Activated CD4-positive, alpha-beta T cell treated with anti-CD3 and anti-CD28 coated beads, Interleukin-2, amount 10 ng/mL, durations not matched to agents 24 days and 14 days (primary cell): ENCODE measurements around the gene SYNGAP1. TPM values are rescaled to one million over a fixed set of nuclear protein-coding genes. Genes with fewer than 3 reads are reported as not detected.
A peak's percentile ranks its signal among the peaks of the same experiment; 100 is the strongest.

Experiments used
- DNase-seq: peaks from one replicate; pipeline ENCODE4 v3.0.0; 2022
- H3K27ac Mint-ChIP-seq: one replicate; pipeline ENCODE4 v1.8.0; 2022; ENCODE audit warnings: mild to moderate bottlenecking, mixed read lengths
- H3K27me3 Mint-ChIP-seq: one replicate; pipeline ENCODE4 v1.8.0; 2022; ENCODE audit warnings: mixed read lengths
- H3K36me3 Mint-ChIP-seq: one replicate; pipeline ENCODE4 v1.8.0; 2022; ENCODE audit warnings: low read depth, mild to moderate bottlenecking, mixed read lengths
- H3K4me1 Mint-ChIP-seq: one replicate; pipeline ENCODE4 v1.8.0; 2021; ENCODE audit warnings: mixed read lengths
- H3K4me3 Mint-ChIP-seq: one replicate; pipeline ENCODE4 v1.8.0; 2022; ENCODE audit warnings: mild to moderate bottlenecking, moderate library complexity, mixed read lengths
- H3K9me3 Mint-ChIP-seq: one replicate; pipeline ENCODE4 v1.8.0; 2021; ENCODE audit warnings: mixed read lengths
- intact Hi-C: fragments of 100-400 bp; cut with micrococcal nuclease; formaldehyde crosslinking; loops from one replicate; pipeline ENCODE4 v1.15.1; 2023
- total RNA-seq: library from RNA; stranded (reverse); gene quantifications from 2 replicates; pipeline ENCODE4 v1.2.3, GENCODE V29; 2022

Gene SYNGAP1
- total RNA-seq, 1 donor from 2014 or later = 41.5 TPM

GRCh38 chr6:33443025-33443424 lies 23.2 kb downstream of the SYNGAP1 start:
- peaks cover 61% of the 10 kb centered on the region for H3K36me3 Mint-ChIP-seq
- H3K27me3 Mint-ChIP-seq = no peaks in the 10 kb centered on the region
- intact Hi-C loops = no loop called here
- H3K27ac Mint-ChIP-seq = no peak overlapping the region
- H3K4me3 Mint-ChIP-seq = no peak overlapping the region
- DNase-seq = no peak
- no peaks in the 10 kb centered on the region for H3K9me3 Mint-ChIP-seq
- H3K4me1 Mint-ChIP-seq = peaks cover 5% of the 10 kb centered on the region

- no peak overlapping the region for H3K4me3 Mint-ChIP-seq
- H3K27ac Mint-ChIP-seq = no peak overlapping the region
- peaks cover 7% of the 10 kb centered on the region for H3K4me1 Mint-ChIP-seq
- no peak for DNase-seq
- intact Hi-C loops = no loop called here
- H3K36me3 Mint-ChIP-seq = peaks cover 60% of the 10 kb centered on the region
- H3K27me3 Mint-ChIP-seq = no peaks in the 10 kb centered on the region
- no peaks in the 10 kb centered on the region for H3K9me3 Mint-ChIP-seq
Measured at GRCh38 chr6:33443619-33444504, 24.0 kb downstream of the SYNGAP1 start.

GRCh38 chr6:33445119-33445603 lies 25.3 kb downstream of the SYNGAP1 start:
- no peak overlapping the region for H3K27ac Mint-ChIP-seq
- intact Hi-C loops = no loop called here
- H3K4me1 Mint-ChIP-seq = peaks cover 6% of the 10 kb centered on the region
- peaks cover 60% of the 10 kb centered on the region for H3K36me3 Mint-ChIP-seq
- no peak for DNase-seq
- no peaks in the 10 kb centered on the region for H3K9me3 Mint-ChIP-seq
- no peaks in the 10 kb centered on the region for H3K27me3 Mint-ChIP-seq
- H3K4me3 Mint-ChIP-seq = no peak overlapping the region

GRCh38 chr6:33446356-33446755 lies 26.5 kb downstream of the SYNGAP1 start:
- Mint-ChIP-seq H3K4me3 (no peak overlapping the region), H3K27ac (peak overlapping the region; percentile 39), H3K36me3 (peaks cover 58% of the 10 kb centered on the region)

GRCh38 chr6:33450434-33450833 lies 30.6 kb downstream of the SYNGAP1 start:
- peaks cover 45% of the 10 kb centered on the region for H3K36me3 Mint-ChIP-seq
- peaks cover 24% of the 10 kb centered on the region for H3K4me1 Mint-ChIP-seq
- H3K4me3 Mint-ChIP-seq = no peak overlapping the region
- H3K9me3 Mint-ChIP-seq = no peaks in the 10 kb centered on the region
- intact Hi-C loops = loop anchor here (5.0 to 10.0 kb wide), 2 partner anchors 172 to 244 kb away; partner anchors contain the start of gene ITPR3
- H3K27ac Mint-ChIP-seq = no peak overlapping the region
- no peaks in the 10 kb centered on the region for H3K27me3 Mint-ChIP-seq
- no peak for DNase-seq

More at GRCh38 chr6:33446356-33446755, 26.5 kb downstream of the SYNGAP1 start:
- no peaks in the 10 kb centered on the region for H3K27me3 Mint-ChIP-seq
- intact Hi-C loops = no loop called here
- DNase-seq = no peak
- H3K9me3 Mint-ChIP-seq = no peaks in the 10 kb centered on the region
- peaks cover 6% of the 10 kb centered on the region for H3K4me1 Mint-ChIP-seq

- Mint-ChIP-seq H3K4me3 (no peak overlapping the region), H3K27ac (peak overlapping the region; percentile 37), H3K27me3 (no peaks in the 10 kb centered on the region), H3K9me3 (no peaks in the 10 kb centered on the region), H3K4me1 (peaks cover 25% of the 10 kb centered on the region), H3K36me3 (peaks cover 47% of the 10 kb centered on the region)
- no peak for DNase-seq
- intact Hi-C loops = loop anchor here (5.0 to 10.0 kb wide), 2 partner anchors 171 to 243 kb away; partner anchors contain the start of gene ITPR3
Measured at GRCh38 chr6:33451606-33452005, 31.7 kb downstream of the SYNGAP1 start.

GRCh38 chr6:33452496-33452895 lies 32.6 kb downstream of the SYNGAP1 start:
- H3K4me3 Mint-ChIP-seq = no peak overlapping the region
- no peaks in the 10 kb centered on the region for H3K9me3 Mint-ChIP-seq
- H3K4me1 Mint-ChIP-seq = peaks cover 27% of the 10 kb centered on the region
- H3K36me3 Mint-ChIP-seq = peaks cover 49% of the 10 kb centered on the region
- intact Hi-C loops = loop anchor here (5.0 to 10.0 kb wide), 2 partner anchors 170 to 242 kb away; partner anchors contain the start of gene ITPR3
- H3K27ac Mint-ChIP-seq = no peak overlapping the region
- H3K27me3 Mint-ChIP-seq = no peaks in the 10 kb centered on the region
- no peak for DNase-seq

- Mint-ChIP-seq H3K9me3 (no peaks in the 10 kb centered on the region), H3K4me3 (peak overlapping the region; percentile 97), H3K4me1 (peaks cover 25% of the 10 kb centered on the region), H3K36me3 (peaks cover 41% of the 10 kb centered on the region), H3K27me3 (no peaks in the 10 kb centered on the region), H3K27ac (peak overlapping the region; percentile 88)
- intact Hi-C loops = loop anchor here (1.0 to 10.0 kb wide), 6 partner anchors 23 to 241 kb away; partner anchors contain the start of genes CUTA, ITPR3 and KIFC1
- no peak for DNase-seq
Measured at GRCh38 chr6:33453393-33454008, 33.6 kb downstream of the SYNGAP1 start.

- H3K4me3 Mint-ChIP-seq = peak within 1 kb of the TSS; percentile 97
- intact Hi-C loops = loop anchor here (1.0 to 10.0 kb wide), 6 partner anchors 24 to 241 kb away; partner anchors contain the start of genes CUTA, ITPR3 and KIFC1
- peak; percentile 99 for DNase-seq
- H3K27me3 Mint-ChIP-seq = no peaks in the 10 kb centered on the region
- peaks cover 33% of the 10 kb centered on the region for H3K36me3 Mint-ChIP-seq
- H3K4me1 Mint-ChIP-seq = peaks cover 20% of the 10 kb centered on the region
- no peaks in the 10 kb centered on the region for H3K9me3 Mint-ChIP-seq
- H3K27ac Mint-ChIP-seq = peak within 1 kb of the TSS; percentile 88
Measured at GRCh38 chr6:33454009-33454946, 34.4 kb downstream of the SYNGAP1 start, which contains the start of gene ZBTB9. Gene ZBTB9, plus strand, starts transcription at chr6:33454576. Its CDS starts 525 bp downstream, at chr6:33455101.

- Mint-ChIP-seq H3K4me3 (peak overlapping the region; percentile 97), H3K27ac (peak overlapping the region; percentile 88), H3K36me3 (peaks cover 30% of the 10 kb centered on the region), H3K9me3 (no peaks in the 10 kb centered on the region), H3K27me3 (peaks cover 2% of the 10 kb centered on the region), H3K4me1 (peaks cover 20% of the 10 kb centered on the region)
- DNase-seq = peak; percentile 62
- intact Hi-C loops = loop anchor here (2.0 to 10.0 kb wide), 2 partner anchors 36 to 240 kb away; partner anchors contain the start of gene CUTA
Measured at GRCh38 chr6:33455051-33455450, 35.2 kb downstream of the SYNGAP1 start.

- no peaks in the 10 kb centered on the region for H3K9me3 Mint-ChIP-seq
- peaks cover 28% of the 10 kb centered on the region for H3K36me3 Mint-ChIP-seq
- no peak overlapping the region for H3K27ac Mint-ChIP-seq
- H3K27me3 Mint-ChIP-seq = peaks cover 5% of the 10 kb centered on the region
- peaks cover 20% of the 10 kb centered on the region for H3K4me1 Mint-ChIP-seq
- no peak for DNase-seq
- intact Hi-C loops = loop anchor here (10.0 kb wide), 1 partner anchor 239 kb away; no protein-coding TSS in a partner anchor
- H3K4me3 Mint-ChIP-seq = no peak overlapping the region
Measured at GRCh38 chr6:33456156-33456555, 36.3 kb downstream of the SYNGAP1 start.

GRCh38 chr6:33458676-33459075 lies 38.8 kb downstream of the SYNGAP1 start:
- Mint-ChIP-seq H3K27ac (no peak overlapping the region), H3K4me3 (no peak overlapping the region), H3K27me3 (peaks cover 16% of the 10 kb centered on the region), H3K9me3 (no peaks in the 10 kb centered on the region), H3K36me3 (peaks cover 23% of the 10 kb centered on the region), H3K4me1 (peaks cover 13% of the 10 kb centered on the region)
- intact Hi-C loops = loop anchor here (10.0 kb wide), 1 partner anchor 236 kb away; no protein-coding TSS in a partner anchor
- DNase-seq = no peak

- Mint-ChIP-seq H3K27ac (no peak overlapping the region), H3K27me3 (peaks cover 17% of the 10 kb centered on the region), H3K36me3 (peaks cover 22% of the 10 kb centered on the region), H3K4me1 (peaks cover 10% of the 10 kb centered on the region), H3K9me3 (no peaks in the 10 kb centered on the region), H3K4me3 (no peak overlapping the region)
- intact Hi-C loops = loop anchor here (10.0 kb wide), 1 partner anchor 236 kb away; no protein-coding TSS in a partner anchor
- no peak for DNase-seq
Measured at GRCh38 chr6:33459226-33459625, 39.4 kb downstream of the SYNGAP1 start.
